SK-N-SH treated with all-trans-retinoic acid at 6 μM for 48 hours (cell line): ENCODE results near the gene KIN.

ENCODE experiments used
- ATAC-seq: fragments of 200-7000 bp; cut with Tn5 transposase; 3 replicates; pipeline ENCODE4 v1.9.1; 2020; ENCODE audit warnings: mild to moderate bottlenecking, moderate library complexity
- ARNTL ChIP-seq: fragments of 450-650 bp; formaldehyde crosslinking; IDR thresholded peaks from 2 replicates; pipeline ENCODE4 v1.5.0; 2020; ENCODE audit warnings: low read depth, mild to moderate bottlenecking, moderate library complexity, borderline replicate concordance
- CSDC2 ChIP-seq: fragments of 250-450 bp; sonication (Bioruptor Pico); IDR thresholded peaks from 2 replicates; pipeline ENCODE4 v1.5.0; 2020; ENCODE audit warnings: mild to moderate bottlenecking, moderate library complexity
- PPARA ChIP-seq: fragments of 250-450 bp; sonication (Bioruptor Pico); IDR thresholded peaks from 2 replicates; pipeline ENCODE4 v1.5.0; 2020; ENCODE audit warnings: mild to moderate bottlenecking, borderline replicate concordance
- SNAI2 ChIP-seq: fragments of 250-450 bp; sonication (Bioruptor Pico); IDR thresholded peaks from 2 replicates; pipeline ENCODE4 v1.5.0; 2020; ENCODE audit warnings: mild to moderate bottlenecking, moderate library complexity
- TCF4 ChIP-seq: fragments of 250-450 bp; sonication (Bioruptor Pico); IDR thresholded peaks from 2 replicates; pipeline ENCODE4 v1.8.0; 2021; ENCODE audit warnings: mild to moderate bottlenecking, moderate library complexity, borderline replicate concordance
- TOX ChIP-seq: fragments of 250-450 bp; sonication (Bioruptor Pico); IDR thresholded peaks from 2 replicates; pipeline ENCODE4 v1.8.0; 2021; ENCODE audit warnings: mild to moderate bottlenecking, moderate library complexity, borderline replicate concordance
- ZNF70 ChIP-seq: fragments of 450-650 bp; formaldehyde crosslinking; IDR thresholded peaks from 2 replicates; pipeline ENCODE4 v1.5.0; 2020; ENCODE audit warnings: mild to moderate bottlenecking, moderate library complexity
- ZNF8 ChIP-seq: fragments of 450-650 bp; formaldehyde crosslinking; IDR thresholded peaks from 2 replicates; pipeline ENCODE4 v1.5.0; 2020; ENCODE audit warnings: mild to moderate bottlenecking, moderate library complexity
- TF ChIP-seq, protein P1 (sequence below): fragments of 250-450 bp; sonication (Bioruptor Pico); IDR thresholded peaks from 2 replicates; pipeline ENCODE4 v1.8.0; 2020; ENCODE audit warnings: mild to moderate bottlenecking, moderate library complexity, borderline replicate concordance
- TF ChIP-seq, protein P2 (sequence below): fragments of 250-450 bp; sonication (Bioruptor Pico); IDR thresholded peaks from 2 replicates; pipeline ENCODE4 v1.8.0; 2021; ENCODE audit warnings: low read depth, mild to moderate bottlenecking, moderate library complexity, borderline replicate concordance

Gene KIN

DNA sequence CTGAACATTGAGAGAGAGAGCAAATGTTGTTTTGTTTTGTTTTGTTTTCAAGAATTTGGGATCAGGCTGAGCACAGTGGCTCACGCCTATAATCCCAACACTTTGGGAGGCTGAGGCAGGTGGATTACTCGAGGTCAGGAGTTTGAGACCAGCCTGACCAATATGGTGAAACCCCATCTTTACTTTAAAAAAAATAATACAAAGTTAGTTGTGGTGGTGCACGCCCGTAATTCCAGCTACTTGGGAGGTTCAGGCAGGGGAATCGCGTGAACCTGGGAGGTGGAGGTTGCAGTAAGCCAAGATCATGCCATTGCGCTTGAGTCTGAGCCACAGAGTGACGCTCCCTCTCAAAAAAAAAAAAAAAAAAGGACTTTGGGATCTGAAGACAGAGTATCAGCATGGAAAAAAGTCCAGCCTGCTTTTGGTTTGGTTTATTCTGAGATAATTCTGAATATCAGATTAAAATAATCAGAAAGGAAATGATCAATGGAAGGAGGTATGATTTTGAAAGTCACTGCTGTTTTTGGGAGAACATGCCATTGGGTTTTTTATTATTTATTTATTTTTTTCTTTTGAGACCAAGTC is 86.5 kb downstream of the KIN start:
- TF ChIP-seq SNAI2 (CRISPR knock-in tag) = no peak
- no peak for TF ChIP-seq PPARA
- TF ChIP-seq, protein P1, sequence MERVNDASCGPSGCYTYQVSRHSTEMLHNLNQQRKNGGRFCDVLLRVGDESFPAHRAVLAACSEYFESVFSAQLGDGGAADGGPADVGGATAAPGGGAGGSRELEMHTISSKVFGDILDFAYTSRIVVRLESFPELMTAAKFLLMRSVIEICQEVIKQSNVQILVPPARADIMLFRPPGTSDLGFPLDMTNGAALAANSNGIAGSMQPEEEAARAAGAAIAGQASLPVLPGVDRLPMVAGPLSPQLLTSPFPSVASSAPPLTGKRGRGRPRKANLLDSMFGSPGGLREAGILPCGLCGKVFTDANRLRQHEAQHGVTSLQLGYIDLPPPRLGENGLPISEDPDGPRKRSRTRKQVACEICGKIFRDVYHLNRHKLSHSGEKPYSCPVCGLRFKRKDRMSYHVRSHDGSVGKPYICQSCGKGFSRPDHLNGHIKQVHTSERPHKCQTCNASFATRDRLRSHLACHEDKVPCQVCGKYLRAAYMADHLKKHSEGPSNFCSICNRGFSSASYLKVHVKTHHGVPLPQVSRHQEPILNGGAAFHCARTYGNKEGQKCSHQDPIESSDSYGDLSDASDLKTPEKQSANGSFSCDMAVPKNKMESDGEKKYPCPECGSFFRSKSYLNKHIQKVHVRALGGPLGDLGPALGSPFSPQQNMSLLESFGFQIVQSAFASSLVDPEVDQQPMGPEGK (CRISPR knock-in tag) = no peak
- TF ChIP-seq TOX (CRISPR knock-in tag) = no peak
- TF ChIP-seq ZNF70 (CRISPR knock-in tag) = no peak
- no peak for TF ChIP-seq TCF4
- TF ChIP-seq, protein P2, sequence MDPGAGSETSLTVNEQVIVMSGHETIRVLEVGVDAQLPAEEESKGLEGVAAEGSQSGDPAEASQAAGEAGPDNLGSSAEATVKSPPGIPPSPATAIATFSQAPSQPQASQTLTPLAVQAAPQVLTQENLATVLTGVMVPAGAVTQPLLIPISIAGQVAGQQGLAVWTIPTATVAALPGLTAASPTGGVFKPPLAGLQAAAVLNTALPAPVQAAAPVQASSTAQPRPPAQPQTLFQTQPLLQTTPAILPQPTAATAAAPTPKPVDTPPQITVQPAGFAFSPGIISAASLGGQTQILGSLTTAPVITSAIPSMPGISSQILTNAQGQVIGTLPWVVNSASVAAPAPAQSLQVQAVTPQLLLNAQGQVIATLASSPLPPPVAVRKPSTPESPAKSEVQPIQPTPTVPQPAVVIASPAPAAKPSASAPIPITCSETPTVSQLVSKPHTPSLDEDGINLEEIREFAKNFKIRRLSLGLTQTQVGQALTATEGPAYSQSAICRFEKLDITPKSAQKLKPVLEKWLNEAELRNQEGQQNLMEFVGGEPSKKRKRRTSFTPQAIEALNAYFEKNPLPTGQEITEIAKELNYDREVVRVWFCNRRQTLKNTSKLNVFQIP = no peak
- TF ChIP-seq CSDC2 (CRISPR knock-in tag) = no peak
- TF ChIP-seq ZNF8 (CRISPR knock-in tag) = no peak
- no peak for TF ChIP-seq ARNTL (CRISPR knock-in tag)
- no peak for ATAC-seq
